ENCODE data around the gene CALHM3.
A peak's percentile ranks its signal among the peaks of the same experiment; 100 is the strongest.

Gene CALHM3

GRCh38 chr10:103478671-103479070 lies 369 bp downstream of the CALHM3 start:
- TF ChIP-seq CTCF (IDR thresholded peaks at IDR 0.05; ENCODE audit: borderline replicate concordance, insufficient read depth, low read depth, low read length), result no peak
- H3K4me3 ChIP-seq (ENCODE audit: low read depth, low read length), result no peak overlapping the region

- TF ChIP-seq CTCF (IDR thresholded peaks at IDR 0.05; ENCODE audit: borderline replicate concordance, insufficient read depth, low read depth, low read length), result peak; percentile 84
- no peak overlapping the region for H3K4me3 ChIP-seq (ENCODE audit: low read depth, low read length)
These were observed 2.8 kb downstream of the CALHM3 start for GRCh38 chr10:103476046-103476768.

- H3K4me3 ChIP-seq (ENCODE audit: low read depth, low read length), result no peak overlapping the region
- no peak for TF ChIP-seq CTCF (IDR thresholded peaks at IDR 0.05; ENCODE audit: borderline replicate concordance, insufficient read depth, low read depth, low read length)
These were observed 3.6 kb downstream of the CALHM3 start for GRCh38 chr10:103475437-103475836.

- TF ChIP-seq CTCF (IDR thresholded peaks at IDR 0.05; ENCODE audit: borderline replicate concordance, insufficient read depth, low read depth, low read length), result no peak
- no peak overlapping the region for H3K4me3 ChIP-seq (ENCODE audit: low read depth, low read length)
These were observed 5.0 kb downstream of the CALHM3 start for GRCh38 chr10:103474077-103474476.

- no peak overlapping the region for H3K4me3 ChIP-seq (ENCODE audit: low read depth, low read length)
- no peak for TF ChIP-seq CTCF (IDR thresholded peaks at IDR 0.05; ENCODE audit: borderline replicate concordance, insufficient read depth, low read depth, low read length)
These were observed 5.8 kb downstream of the CALHM3 start for GRCh38 chr10:103473261-103473671.

- no peak for TF ChIP-seq CTCF (IDR thresholded peaks at IDR 0.05; ENCODE audit: borderline replicate concordance, insufficient read depth, low read depth, low read length)
- H3K4me3 ChIP-seq (ENCODE audit: low read depth, low read length), result peak overlapping the region; percentile 32
These were observed 7.0 kb downstream of the CALHM3 start for GRCh38 chr10:103472005-103472404.

All from GM12875 (cell line).